Panc1 (cell line): Measurements from ENCODE around the gene MAP2. TPM values are rescaled to one million over a fixed set of nuclear protein-coding genes. Genes with fewer than 3 reads are reported as not detected.

ENCODE experiments used
- ATAC-seq: fragments of 200-7000 bp; cut with Tn5 transposase; 2 replicates; pipeline ENCODE4 v1.9.1; 2020; ENCODE audit warnings: mild to moderate bottlenecking, moderate library complexity
- BruUV-seq: library from RNA; stranded (reverse); fragments of 400-500 nt; replicated peaks from 2 replicates; lab custom pipeline; 2021; lab: Mats Ljungman, UMichigan
- CTCF ChIA-PET: fragments of 300-600 bp; sonication (Branson Sonifier 250); formaldehyde crosslinking; loops from one replicate; lab custom pipeline; 2022; ENCODE audit warnings: antibody characterized with exemption; lab: Charles Lee
- POLR2A ChIA-PET: fragments of 300-600 bp; sonication (Branson Sonifier 250); formaldehyde crosslinking; loops from one replicate; lab custom pipeline; 2022; ENCODE audit warnings: antibody characterized with exemption; lab: Charles Lee
- DNase-seq: peaks from one replicate; pipeline ENCODE4 v3.0.0-alpha.2; 2010; ENCODE audit warnings: low read depth, low spot score
- H3K27ac ChIP-seq: 2 replicates; pipeline ENCODE4 v1.5.1; 2011; ENCODE audit warnings: mild to moderate bottlenecking, low read length, inconsistent platforms
- H3K27me3 ChIP-seq: fragments of 200-500 bp; sonication (Bioruptor generic); 2 replicates; pipeline ENCODE4 v1.6.0; 2014; ENCODE audit warnings: low read length, inconsistent platforms; ENCODE audit not compliant: control insufficient read depth, insufficient read depth
- H3K36me3 ChIP-seq: fragments of 200-500 bp; sonication (Bioruptor generic); 2 replicates; pipeline ENCODE4 v1.5.1; 2014; ENCODE audit warnings: inconsistent platforms, mild to moderate bottlenecking, low read length, moderate library complexity; ENCODE audit not compliant: control insufficient read depth, insufficient read depth
- H3K4me1 ChIP-seq: 2 replicates; pipeline ENCODE4 v1.5.1; 2011; ENCODE audit warnings: inconsistent platforms, mild to moderate bottlenecking, low read length, moderate library complexity; ENCODE audit not compliant: control insufficient read depth, insufficient read depth
- H3K4me3 ChIP-seq, 2 experiments: 2 replicates each; pipeline ENCODE4 v1.5.1; 2011 to 2012; ENCODE audit warnings: low read depth in 2 of 2, low read length in 2 of 2, mild to moderate bottlenecking in 2 of 2, inconsistent platforms in 1 of 2, moderate library complexity in 1 of 2
- H3K9me3 ChIP-seq: fragments of 200-500 bp; sonication (Bioruptor generic); 2 replicates; pipeline ENCODE4 v1.5.1; 2014; ENCODE audit warnings: low read depth, mild to moderate bottlenecking, inconsistent platforms, low read length, moderate library complexity; ENCODE audit not compliant: control insufficient read depth, insufficient read depth
- CTCF ChIP-seq: fragments of 450-650 bp; IDR thresholded peaks from 2 replicates; pipeline ENCODE4 v1.5.1; 2017; ENCODE audit warnings: mild to moderate bottlenecking
- POLR2AphosphoS5 ChIP-seq: IDR thresholded peaks from 2 replicates; pipeline ENCODE4 v1.6.1; 2012; ENCODE audit warnings: mild to moderate bottlenecking, low read depth, low read length, moderate library complexity
- REST ChIP-seq, 2 experiments: IDR thresholded peaks; 2 replicates each; pipeline ENCODE4 v1.6.1; 2011 to 2012; ENCODE audit warnings: low read depth in 2 of 2, control low read depth in 1 of 2, low read length in 1 of 2, mild to moderate bottlenecking in 1 of 2, moderate library complexity in 1 of 2; ENCODE audit not compliant: insufficient read depth in 1 of 2
- SIN3A ChIP-seq: IDR thresholded peaks from 2 replicates; pipeline ENCODE4 v1.6.1; 2012; ENCODE audit warnings: low read depth, mild to moderate bottlenecking, low read length, moderate library complexity, borderline replicate concordance; ENCODE audit not compliant: insufficient read depth
- TCF7L2 ChIP-seq: IDR thresholded peaks from 2 replicates; pipeline ENCODE4 v1.6.1; 2011; ENCODE audit warnings: mild to moderate bottlenecking, low read depth, low read length, inconsistent platforms
- in situ Hi-C: cut with HindIII; loops from 2 replicates; pipeline ENCODE4 v1.10.0; 2016; ENCODE audit warnings: low sequenced_read_pairs, low pct_unique_long_range_greater_than_20kb
- intact Hi-C: fragments of 100-400 bp; cut with micrococcal nuclease; formaldehyde crosslinking; loops from one replicate; pipeline ENCODE4 v1.10.0; 2022; ENCODE audit not compliant: unreplicated experiment
- total RNA-seq: library from RNA; stranded (reverse); gene quantifications from one replicate; pipeline ENCODE4 v1.2.1, GENCODE V29; 2021; ENCODE audit not compliant: unreplicated experiment

The MAP2 gene
- total RNA-seq, 1 experiment from 2014 or later: 44.9 TPM

GRCh38 chr2:209387389-209387788 lies 36.5 kb upstream of the MAP2 start:
- ChIA-PET CTCF (no interaction called here), POLR2A (no interaction called here)
- BruUV-seq: no TSS peak
- Histone ChIP-seq H3K27me3 (no peaks in the 10 kb centered on the region), H3K4me3 (no peak overlapping the region), H3K36me3 (no peaks in the 10 kb centered on the region), H3K27ac (no peak overlapping the region), H3K4me1 (peaks cover 4% of the 10 kb centered on the region; the same call in 1 of the 2 replicates), H3K9me3 (peaks cover 5% of the 10 kb centered on the region; the same call in 1 of the 2 replicates)
- ATAC-seq: no peak
- DNase-seq: no peak
- intact Hi-C loops: no loop called here
- TF ChIP-seq POLR2AphosphoS5 (no peak), TCF7L2 (no peak), SIN3A (no peak), CTCF (no peak), REST (IDR thresholded peaks at IDR 0.05; ENCODE audit: insufficient read depth in 1 of 2, low read depth in 2 of 2, low read length in 1 of 2) (no peak)
- in situ Hi-C loops: no loop called here

- in situ Hi-C loops (no loop called here), intact Hi-C loops (no loop called here)
- TF ChIP-seq POLR2AphosphoS5: no peak
- TF ChIP-seq SIN3A: no peak
- TF ChIP-seq REST (IDR thresholded peaks at IDR 0.05; ENCODE audit: insufficient read depth in 1 of 2, low read depth in 2 of 2, low read length in 1 of 2): no peak
- TF ChIP-seq CTCF: no peak
- no peak for TF ChIP-seq TCF7L2
- no peak for DNase-seq
- H3K4me3 ChIP-seq: no peak overlapping the region
- H3K36me3 ChIP-seq: no peaks in the 10 kb centered on the region
- peaks cover 4% of the 10 kb centered on the region; the same call in 1 of the 2 replicates for H3K4me1 ChIP-seq
- no peaks in the 10 kb centered on the region for H3K27me3 ChIP-seq
- peaks cover 4% of the 10 kb centered on the region; the same call in 1 of the 2 replicates for H3K9me3 ChIP-seq
- ATAC-seq: no peak
- peak overlapping the region; percentile 51; the same call in 1 of the 2 replicates for H3K27ac ChIP-seq
- ChIA-PET POLR2A (no interaction called here), CTCF (no interaction called here)
- no TSS peak for BruUV-seq
Observed at GRCh38 chr2:209388446-209389037, 35.3 kb upstream of the MAP2 start.
